ENCODE data around the gene DARS2.

DNA sequence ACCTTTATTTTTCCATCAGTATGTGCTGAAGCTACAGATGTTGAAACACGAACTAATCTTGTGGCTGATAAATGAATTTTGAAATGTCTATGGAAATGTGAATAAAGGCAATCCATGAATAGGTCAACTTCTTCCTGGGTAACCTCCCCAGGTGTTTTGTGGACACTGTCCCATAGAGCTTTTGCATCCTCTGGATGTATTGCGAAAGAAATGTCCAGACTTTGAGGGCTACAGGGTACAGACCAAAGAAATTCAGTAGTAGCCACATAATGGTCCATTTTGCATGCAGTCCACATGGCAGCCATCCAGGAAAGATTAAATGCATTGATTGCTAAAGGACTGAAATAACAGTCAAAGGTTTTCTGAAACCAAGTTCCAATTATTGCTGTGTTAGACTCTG is 21.5 kb upstream of the DARS2 start:
- TF ChIP-seq, protein P1, sequence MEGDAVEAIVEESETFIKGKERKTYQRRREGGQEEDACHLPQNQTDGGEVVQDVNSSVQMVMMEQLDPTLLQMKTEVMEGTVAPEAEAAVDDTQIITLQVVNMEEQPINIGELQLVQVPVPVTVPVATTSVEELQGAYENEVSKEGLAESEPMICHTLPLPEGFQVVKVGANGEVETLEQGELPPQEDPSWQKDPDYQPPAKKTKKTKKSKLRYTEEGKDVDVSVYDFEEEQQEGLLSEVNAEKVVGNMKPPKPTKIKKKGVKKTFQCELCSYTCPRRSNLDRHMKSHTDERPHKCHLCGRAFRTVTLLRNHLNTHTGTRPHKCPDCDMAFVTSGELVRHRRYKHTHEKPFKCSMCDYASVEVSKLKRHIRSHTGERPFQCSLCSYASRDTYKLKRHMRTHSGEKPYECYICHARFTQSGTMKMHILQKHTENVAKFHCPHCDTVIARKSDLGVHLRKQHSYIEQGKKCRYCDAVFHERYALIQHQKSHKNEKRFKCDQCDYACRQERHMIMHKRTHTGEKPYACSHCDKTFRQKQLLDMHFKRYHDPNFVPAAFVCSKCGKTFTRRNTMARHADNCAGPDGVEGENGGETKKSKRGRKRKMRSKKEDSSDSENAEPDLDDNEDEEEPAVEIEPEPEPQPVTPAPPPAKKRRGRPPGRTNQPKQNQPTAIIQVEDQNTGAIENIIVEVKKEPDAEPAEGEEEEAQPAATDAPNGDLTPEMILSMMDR (conservative IDR thresholded peaks at IDR 0.05; ENCODE audit: low read length): no peak
- TF ChIP-seq EZH2phosphoT487 (IDR thresholded peaks at IDR 0.05; ENCODE audit: borderline replicate concordance): no peak

All from Loucy (cell line).